Esophagus muscularis mucosa (tissue), 4 donors: Measurements from ENCODE around the gene HPCA.

Source experiments
- EP300 ChIP-seq: sonication (generic); formaldehyde crosslinking; IDR thresholded peaks from one replicate; pipeline ENCODE4 v1.6.1; 2017; ENCODE audit warnings: antibody characterized with exemption
- POLR2A ChIP-seq: fragments of 450-650 bp; IDR thresholded peaks from one replicate; pipeline ENCODE4 v1.6.1; 2017; ENCODE audit warnings: antibody characterized with exemption, moderate library complexity, mild to moderate bottlenecking, low read depth
- POLR2AphosphoS5 ChIP-seq, 2 donors: sonication (generic); formaldehyde crosslinking; IDR thresholded peaks; one replicate each; pipeline ENCODE4 v1.6.1; 2017; ENCODE audit warnings: antibody characterized with exemption in 2 of 2
- TF ChIP-seq, protein P1 (sequence below), 3 experiments: fragments of 200-600 bp in 2 of 3; fragments of 450-650 bp in 1 of 3; sonication (generic) in 2 of 3; IDR thresholded peaks; one replicate each; pipeline ENCODE4 v1.5.1; 2017 to 2019; ENCODE audit warnings: antibody characterized with exemption in 3 of 3, mild to moderate bottlenecking in 2 of 3, moderate library complexity in 1 of 3

- TF ChIP-seq, protein P1, sequence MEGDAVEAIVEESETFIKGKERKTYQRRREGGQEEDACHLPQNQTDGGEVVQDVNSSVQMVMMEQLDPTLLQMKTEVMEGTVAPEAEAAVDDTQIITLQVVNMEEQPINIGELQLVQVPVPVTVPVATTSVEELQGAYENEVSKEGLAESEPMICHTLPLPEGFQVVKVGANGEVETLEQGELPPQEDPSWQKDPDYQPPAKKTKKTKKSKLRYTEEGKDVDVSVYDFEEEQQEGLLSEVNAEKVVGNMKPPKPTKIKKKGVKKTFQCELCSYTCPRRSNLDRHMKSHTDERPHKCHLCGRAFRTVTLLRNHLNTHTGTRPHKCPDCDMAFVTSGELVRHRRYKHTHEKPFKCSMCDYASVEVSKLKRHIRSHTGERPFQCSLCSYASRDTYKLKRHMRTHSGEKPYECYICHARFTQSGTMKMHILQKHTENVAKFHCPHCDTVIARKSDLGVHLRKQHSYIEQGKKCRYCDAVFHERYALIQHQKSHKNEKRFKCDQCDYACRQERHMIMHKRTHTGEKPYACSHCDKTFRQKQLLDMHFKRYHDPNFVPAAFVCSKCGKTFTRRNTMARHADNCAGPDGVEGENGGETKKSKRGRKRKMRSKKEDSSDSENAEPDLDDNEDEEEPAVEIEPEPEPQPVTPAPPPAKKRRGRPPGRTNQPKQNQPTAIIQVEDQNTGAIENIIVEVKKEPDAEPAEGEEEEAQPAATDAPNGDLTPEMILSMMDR (IDR thresholded peaks at IDR 0.05), result no peak
- no peak for TF ChIP-seq POLR2A
- TF ChIP-seq POLR2AphosphoS5 (IDR thresholded peaks at IDR 0.05), result no peak
- no peak for TF ChIP-seq EP300
Observed at GRCh38 chr1:32901823-32902534, 15.7 kb downstream of the HPCA start.
